ENCODE results near the gene CORIN.
A peak's percentile ranks its signal among the peaks of the same experiment; 100 is the strongest.

Gene CORIN

DNA sequence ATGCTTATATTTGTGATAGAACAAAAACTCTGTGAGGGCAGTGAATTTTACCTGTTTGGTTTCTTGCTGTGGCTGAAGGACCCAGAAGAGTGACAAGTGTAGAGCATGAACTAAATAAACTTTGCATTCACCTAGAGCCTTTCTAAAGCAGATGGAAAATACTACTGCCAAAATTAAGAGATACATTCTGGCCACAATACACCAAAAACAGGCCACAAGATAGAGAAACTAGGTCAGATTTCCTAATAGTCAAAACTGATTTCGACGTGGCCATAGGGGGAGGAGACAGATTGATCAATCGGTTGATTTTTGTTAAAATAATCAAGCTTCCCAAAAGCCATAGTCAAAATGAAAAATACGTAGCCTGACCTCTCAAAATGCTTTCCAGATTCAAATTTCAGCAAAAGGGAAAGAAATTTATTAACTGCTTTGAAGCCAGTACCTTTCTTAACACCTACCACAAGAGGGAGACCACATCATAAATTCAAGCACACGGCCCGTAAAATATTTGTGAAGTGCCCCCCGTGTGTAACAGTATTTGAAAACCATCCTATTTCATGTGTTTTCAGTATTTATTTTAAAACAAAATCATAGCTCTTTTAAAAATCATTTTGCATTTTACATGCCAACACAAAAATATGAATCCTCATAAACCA is 132.4 kb downstream of the CORIN start:
- no peak for DNase-seq (ENCODE audit: extremely low read depth, low read depth)
- TF ChIP-seq, protein P1, sequence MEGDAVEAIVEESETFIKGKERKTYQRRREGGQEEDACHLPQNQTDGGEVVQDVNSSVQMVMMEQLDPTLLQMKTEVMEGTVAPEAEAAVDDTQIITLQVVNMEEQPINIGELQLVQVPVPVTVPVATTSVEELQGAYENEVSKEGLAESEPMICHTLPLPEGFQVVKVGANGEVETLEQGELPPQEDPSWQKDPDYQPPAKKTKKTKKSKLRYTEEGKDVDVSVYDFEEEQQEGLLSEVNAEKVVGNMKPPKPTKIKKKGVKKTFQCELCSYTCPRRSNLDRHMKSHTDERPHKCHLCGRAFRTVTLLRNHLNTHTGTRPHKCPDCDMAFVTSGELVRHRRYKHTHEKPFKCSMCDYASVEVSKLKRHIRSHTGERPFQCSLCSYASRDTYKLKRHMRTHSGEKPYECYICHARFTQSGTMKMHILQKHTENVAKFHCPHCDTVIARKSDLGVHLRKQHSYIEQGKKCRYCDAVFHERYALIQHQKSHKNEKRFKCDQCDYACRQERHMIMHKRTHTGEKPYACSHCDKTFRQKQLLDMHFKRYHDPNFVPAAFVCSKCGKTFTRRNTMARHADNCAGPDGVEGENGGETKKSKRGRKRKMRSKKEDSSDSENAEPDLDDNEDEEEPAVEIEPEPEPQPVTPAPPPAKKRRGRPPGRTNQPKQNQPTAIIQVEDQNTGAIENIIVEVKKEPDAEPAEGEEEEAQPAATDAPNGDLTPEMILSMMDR (IDR thresholded peaks at IDR 0.05; ENCODE audit: low read depth, low read length) = peak; percentile 19

DNA sequence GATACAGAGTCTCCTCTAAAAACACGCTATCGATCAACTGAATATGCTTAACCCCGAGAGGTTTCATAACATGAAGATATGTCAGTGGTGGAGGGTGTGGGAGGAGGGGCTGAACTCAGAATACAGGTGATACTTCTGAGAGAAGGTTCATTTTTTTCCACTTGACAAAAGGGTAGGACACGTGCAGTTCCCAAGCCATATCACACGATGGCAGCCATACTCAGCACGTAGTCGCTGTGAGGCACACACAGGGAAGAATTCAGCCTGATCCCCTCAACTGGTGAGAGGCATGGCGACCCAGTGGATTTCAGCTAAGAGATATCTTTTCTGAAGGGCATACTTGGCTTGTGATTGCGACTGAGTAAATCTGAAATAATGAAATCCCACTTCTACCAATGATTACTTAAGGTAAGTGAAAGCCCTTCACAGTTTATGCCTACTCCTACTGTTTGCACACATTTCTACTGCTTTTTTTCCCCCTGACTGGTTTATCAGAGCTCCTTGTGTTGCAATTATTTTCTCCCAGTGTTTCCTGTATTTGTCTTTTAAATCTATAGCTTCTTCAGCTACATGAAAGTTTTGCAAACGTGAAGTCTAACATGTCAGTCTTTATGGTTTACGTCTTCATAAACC is 133.1 kb downstream of the CORIN start:
- TF ChIP-seq, protein P1 (IDR thresholded peaks at IDR 0.05; ENCODE audit: low read depth, low read length) = peak; percentile 36
- no peak for DNase-seq (ENCODE audit: extremely low read depth, low read depth)

DNA sequence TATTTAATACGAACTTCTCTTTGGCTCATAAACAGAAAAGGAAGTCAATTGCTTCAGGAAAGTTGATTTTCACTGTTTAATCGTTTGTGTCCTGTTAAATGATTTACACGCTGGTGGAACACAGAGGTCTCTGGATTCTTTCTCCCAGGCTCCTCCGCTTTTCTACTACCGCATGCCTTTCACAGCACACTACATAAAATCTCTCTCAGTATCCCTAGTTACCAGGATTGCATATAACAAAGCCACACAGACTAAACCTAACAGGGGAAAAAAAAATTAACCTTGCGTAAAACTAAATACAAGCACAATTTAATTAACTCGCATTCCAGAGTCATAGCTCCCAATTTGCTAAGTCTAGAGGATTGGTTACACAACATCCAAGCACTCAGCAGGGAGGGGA is 133.9 kb downstream of the CORIN start:
- TF ChIP-seq, protein P1 (IDR thresholded peaks at IDR 0.05; ENCODE audit: low read depth, low read length) = no peak
- DNase-seq (ENCODE audit: extremely low read depth, low read depth) = no peak

DNA sequence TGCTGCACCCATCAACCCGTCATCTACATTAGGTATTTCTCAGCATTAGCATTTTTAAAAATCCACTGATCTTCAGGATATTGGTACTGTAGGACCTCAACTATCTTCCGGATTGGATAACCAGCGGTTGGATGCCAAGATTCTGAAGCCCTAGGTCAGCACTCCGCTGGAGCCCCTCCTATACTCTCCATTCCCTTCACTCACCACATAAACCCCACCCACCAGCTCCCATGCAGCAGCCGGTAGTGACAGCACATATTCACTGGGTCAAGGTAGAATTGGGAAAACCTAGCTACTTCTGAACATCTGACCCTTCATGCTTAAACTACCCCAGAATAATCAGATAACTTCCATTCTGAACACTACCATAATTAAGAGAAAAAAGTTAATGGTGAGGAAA is 134.9 kb downstream of the CORIN start:
- DNase-seq (ENCODE audit: extremely low read depth, low read depth) = no peak
- TF ChIP-seq, protein P1 (IDR thresholded peaks at IDR 0.05; ENCODE audit: low read depth, low read length) = no peak

DNA sequence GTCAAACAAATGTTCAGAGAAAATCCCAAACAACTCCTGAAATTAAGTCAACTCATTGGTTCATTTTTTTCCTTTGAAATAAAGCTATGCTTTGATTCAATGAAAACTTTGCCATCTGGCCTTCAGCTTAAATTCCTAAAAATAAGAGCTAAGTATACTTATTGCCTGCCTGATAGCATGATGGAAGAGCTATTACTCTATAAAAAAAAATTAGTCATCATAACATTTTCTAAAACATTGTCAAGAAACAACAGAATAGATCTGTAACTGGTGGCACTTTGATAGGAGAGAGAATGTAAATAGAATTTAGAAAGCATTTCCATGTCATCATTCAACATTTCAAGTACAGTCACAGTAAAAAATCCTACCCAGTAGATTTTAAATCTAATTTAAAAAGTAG is 136.6 kb downstream of the CORIN start:
- no peak for DNase-seq (ENCODE audit: extremely low read depth, low read depth)
- TF ChIP-seq, protein P1 (IDR thresholded peaks at IDR 0.05; ENCODE audit: low read depth, low read length) = no peak

DNA sequence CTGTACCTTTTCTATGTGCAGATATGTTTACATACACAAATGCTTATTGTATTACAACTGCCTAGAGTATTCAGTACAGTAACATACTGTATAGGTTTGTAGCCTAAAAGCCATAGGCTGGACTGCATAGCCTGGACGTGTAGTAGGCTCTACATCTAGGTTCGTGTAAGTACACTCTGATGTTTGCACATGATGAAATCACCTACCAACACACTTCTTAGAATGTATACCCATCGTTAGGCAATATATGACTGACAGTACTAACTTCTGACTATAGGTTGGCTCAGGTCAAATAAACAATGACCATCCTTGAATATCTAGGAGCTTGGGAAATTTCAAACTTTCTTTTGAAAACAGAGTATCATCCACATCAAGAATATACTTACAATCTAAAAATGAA is 139.0 kb downstream of the CORIN start:
- TF ChIP-seq, protein P1 (IDR thresholded peaks at IDR 0.05; ENCODE audit: low read depth, low read length) = no peak
- DNase-seq (ENCODE audit: extremely low read depth, low read depth) = no peak

DNA sequence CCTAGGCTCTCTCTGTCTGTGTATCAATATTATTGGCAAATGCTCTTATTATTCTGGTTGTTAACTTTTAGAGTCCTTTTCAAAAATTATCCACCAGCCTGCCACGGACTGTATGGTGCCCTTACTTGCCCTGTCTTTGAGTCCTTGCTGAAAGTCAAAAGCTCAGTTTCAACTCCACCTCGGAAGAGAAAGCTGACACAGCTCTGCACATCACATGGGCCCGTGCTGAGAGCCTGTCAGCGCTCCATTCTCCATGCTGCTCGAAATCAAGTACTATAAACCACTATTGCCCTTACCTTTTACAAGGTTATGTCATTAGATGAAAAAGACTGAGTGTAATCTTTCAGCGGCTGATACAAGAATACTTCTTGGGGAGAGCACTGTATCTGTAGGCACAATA is 141.0 kb downstream of the CORIN start:
- DNase-seq (ENCODE audit: extremely low read depth, low read depth) = no peak
- TF ChIP-seq, protein P1 (IDR thresholded peaks at IDR 0.05; ENCODE audit: low read depth, low read length) = no peak
